ENCODE results near the gene ARHGEF12.
A peak's percentile ranks its signal among the peaks of the same experiment; 100 is the strongest.

Gene ARHGEF12

DNA sequence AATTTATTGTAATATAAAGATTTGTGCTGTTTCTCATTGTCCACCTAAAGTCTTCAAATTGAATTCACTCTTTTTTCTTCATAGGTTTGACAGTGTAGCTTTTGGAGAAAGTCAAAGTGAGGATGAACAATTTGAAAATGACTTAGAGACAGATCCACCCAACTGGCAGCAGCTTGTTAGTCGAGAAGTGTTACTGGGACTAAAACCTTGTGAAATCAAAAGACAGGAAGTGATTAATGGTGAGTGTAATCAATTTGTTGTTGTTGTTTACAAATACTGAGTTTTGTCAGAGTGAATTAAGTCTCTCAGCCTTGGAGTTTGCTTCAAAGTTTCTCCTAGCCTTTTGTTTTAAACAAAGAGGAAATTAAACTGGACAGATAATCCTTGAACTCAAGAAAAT, 121.8 kb downstream of the ARHGEF12 start:
- H3K27me3 ChIP-seq (ENCODE audit: control insufficient read depth, insufficient read depth, low read length) = no peaks in the 10 kb centered on the region
- no peak overlapping the region for H3K9ac ChIP-seq (ENCODE audit: low read length)
- no peaks in the 10 kb centered on the region for H3K4me1 ChIP-seq (ENCODE audit: control insufficient read depth, insufficient read depth, low read length)
- H3K9me3 ChIP-seq (ENCODE audit: control insufficient read depth, insufficient read depth, low read depth, low read length) = no peaks in the 10 kb centered on the region
- H3K4me3 ChIP-seq (ENCODE audit: low read depth, low read length) = no peak overlapping the region
- H3K36me3 ChIP-seq (ENCODE audit: control insufficient read depth, insufficient read depth, low read length) = peaks cover 88% of the 10 kb centered on the region
- peak overlapping the region; percentile 53; the same call in 1 of the 2 replicates for H3K27ac ChIP-seq (ENCODE audit: low read depth, low read length)

DNA sequence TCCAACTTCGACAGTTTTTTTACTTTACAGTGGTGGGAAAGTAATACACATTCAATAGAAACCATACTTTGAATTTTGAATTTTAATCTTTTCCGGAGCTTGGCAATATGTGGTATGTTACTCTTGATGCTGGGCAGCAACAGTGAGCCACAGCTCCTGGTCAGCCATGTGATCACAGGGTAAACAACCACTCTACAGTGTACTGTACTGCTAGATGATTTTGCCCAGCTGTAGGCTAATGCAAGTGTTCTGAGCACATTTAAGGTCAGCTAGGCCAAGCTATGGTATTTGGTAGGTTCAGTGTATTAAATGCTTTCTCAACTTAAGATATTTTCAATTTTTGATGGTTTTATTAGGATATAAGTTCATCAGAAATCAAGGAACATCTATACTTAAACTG, 126.6 kb downstream of the ARHGEF12 start:
- Histone ChIP-seq H3K36me3 (ENCODE audit: control insufficient read depth, insufficient read depth, low read length) (peaks cover 75% of the 10 kb centered on the region), H3K9ac (ENCODE audit: low read length) (no peak overlapping the region), H3K4me1 (ENCODE audit: control insufficient read depth, insufficient read depth, low read length) (no peaks in the 10 kb centered on the region), H3K27me3 (ENCODE audit: control insufficient read depth, insufficient read depth, low read length) (no peaks in the 10 kb centered on the region), H3K27ac (ENCODE audit: low read depth, low read length) (no peak overlapping the region), H3K4me3 (ENCODE audit: low read depth, low read length) (no peak overlapping the region), H3K9me3 (ENCODE audit: control insufficient read depth, insufficient read depth, low read depth, low read length) (no peaks in the 10 kb centered on the region)

DNA sequence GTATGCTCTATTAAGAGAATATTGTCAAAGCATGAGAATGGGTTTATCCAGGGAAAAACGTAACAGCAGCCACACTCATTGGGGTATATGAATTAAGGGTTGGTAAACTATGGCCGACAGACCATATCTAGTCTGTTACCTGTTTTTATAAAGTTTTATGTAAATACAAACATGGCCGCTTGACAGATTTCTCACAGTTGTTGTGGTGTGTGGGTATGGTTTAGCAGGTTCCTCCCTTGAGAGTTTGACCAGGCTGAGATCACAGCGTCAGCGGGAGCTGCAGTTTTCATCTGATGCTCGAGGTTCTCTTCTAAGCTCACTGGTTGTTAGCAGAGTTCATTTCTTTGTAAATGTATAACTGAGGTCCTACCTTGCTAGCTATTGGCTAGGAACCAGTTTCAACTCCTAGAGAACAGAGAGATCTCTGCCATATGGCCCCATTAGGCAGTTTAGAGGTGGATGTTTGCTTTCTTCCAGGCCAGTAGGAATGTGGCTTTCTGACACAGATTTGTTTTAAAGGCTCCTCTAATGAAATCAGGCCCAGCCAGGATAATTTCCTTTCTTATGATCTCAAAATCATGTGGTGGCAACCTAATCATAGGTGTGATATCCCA, 129.8 kb downstream of the ARHGEF12 start:
- Histone ChIP-seq H3K27me3 (ENCODE audit: control insufficient read depth, insufficient read depth, low read length) (no peaks in the 10 kb centered on the region), H3K9me3 (ENCODE audit: control insufficient read depth, insufficient read depth, low read depth, low read length) (no peaks in the 10 kb centered on the region), H3K4me3 (ENCODE audit: low read depth, low read length) (no peak overlapping the region), H3K36me3 (ENCODE audit: control insufficient read depth, insufficient read depth, low read length) (peaks cover 74% of the 10 kb centered on the region), H3K9ac (ENCODE audit: low read length) (no peak overlapping the region), H3K4me1 (ENCODE audit: control insufficient read depth, insufficient read depth, low read length) (no peaks in the 10 kb centered on the region), H3K27ac (ENCODE audit: low read depth, low read length) (no peak overlapping the region)

DNA sequence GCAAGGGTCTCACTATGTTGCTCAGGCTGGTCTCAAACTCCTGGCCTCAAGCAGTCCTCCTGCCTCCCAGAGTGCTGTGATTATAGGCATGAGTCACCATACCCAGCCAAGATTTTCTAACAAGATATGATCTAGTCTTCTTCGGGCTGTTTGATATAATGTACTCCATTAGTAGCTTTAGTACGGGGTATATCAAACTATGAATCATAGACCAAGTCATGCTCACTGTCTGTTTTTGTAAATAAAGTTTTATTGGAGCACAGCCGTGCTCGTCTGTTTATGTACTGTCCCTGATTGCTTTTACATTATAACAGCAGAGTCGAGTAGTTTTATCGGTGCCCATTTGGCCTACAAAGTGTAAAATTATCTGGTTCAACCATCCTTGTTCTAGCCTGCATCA, 131.4 kb downstream of the ARHGEF12 start:
- no peaks in the 10 kb centered on the region for H3K9me3 ChIP-seq (ENCODE audit: control insufficient read depth, insufficient read depth, low read depth, low read length)
- H3K27ac ChIP-seq (ENCODE audit: low read depth, low read length) = no peak overlapping the region
- H3K4me1 ChIP-seq (ENCODE audit: control insufficient read depth, insufficient read depth, low read length) = no peaks in the 10 kb centered on the region
- peaks cover 65% of the 10 kb centered on the region for H3K36me3 ChIP-seq (ENCODE audit: control insufficient read depth, insufficient read depth, low read length)
- no peak overlapping the region for H3K9ac ChIP-seq (ENCODE audit: low read length)
- no peaks in the 10 kb centered on the region for H3K27me3 ChIP-seq (ENCODE audit: control insufficient read depth, insufficient read depth, low read length)
- no peak overlapping the region for H3K4me3 ChIP-seq (ENCODE audit: low read depth, low read length)

DNA sequence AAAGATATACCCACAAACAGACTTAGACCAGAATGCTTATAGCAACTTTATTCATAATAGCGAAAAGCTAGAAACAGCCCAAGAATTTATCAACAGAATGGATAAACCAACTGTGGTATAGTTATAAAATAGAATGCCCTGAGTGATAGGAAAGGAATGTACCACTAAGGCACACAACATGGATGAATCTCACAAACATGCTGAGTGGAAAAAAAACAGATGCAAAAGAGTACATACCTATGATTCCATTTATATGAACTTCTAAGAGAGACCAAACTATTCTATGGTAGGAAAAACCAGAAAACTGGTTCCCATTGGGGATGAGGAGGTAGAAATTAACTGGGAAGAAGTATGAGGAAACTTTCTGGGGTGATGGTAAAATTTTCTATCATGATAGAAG, 134.9 kb downstream of the ARHGEF12 start:
- Histone ChIP-seq H3K4me3 (ENCODE audit: low read depth, low read length) (no peak overlapping the region), H3K36me3 (ENCODE audit: control insufficient read depth, insufficient read depth, low read length) (peaks cover 61% of the 10 kb centered on the region), H3K9ac (ENCODE audit: low read length) (no peak overlapping the region), H3K4me1 (ENCODE audit: control insufficient read depth, insufficient read depth, low read length) (no peaks in the 10 kb centered on the region), H3K9me3 (ENCODE audit: control insufficient read depth, insufficient read depth, low read depth, low read length) (no peaks in the 10 kb centered on the region), H3K27ac (ENCODE audit: low read depth, low read length) (no peak overlapping the region), H3K27me3 (ENCODE audit: control insufficient read depth, insufficient read depth, low read length) (no peaks in the 10 kb centered on the region)

DNA sequence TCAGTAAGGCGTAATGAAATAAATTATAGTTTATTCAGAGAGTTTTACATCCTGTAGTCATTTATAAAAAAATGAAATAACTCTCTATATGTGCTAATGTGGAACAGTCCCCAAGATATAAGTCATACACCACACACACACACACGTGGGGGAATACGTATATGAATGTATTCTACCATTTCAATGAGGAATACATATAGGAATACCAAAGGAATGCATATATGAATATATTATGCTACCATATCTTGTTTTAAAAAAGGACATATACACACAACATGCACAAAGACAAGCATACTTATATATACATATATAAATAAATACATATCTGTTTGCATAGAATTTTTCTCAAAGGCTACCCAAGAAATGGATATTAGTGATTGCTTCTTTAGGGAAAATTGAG, 135.8 kb downstream of the ARHGEF12 start:
- H3K27ac ChIP-seq (ENCODE audit: low read depth, low read length) = no peak overlapping the region
- H3K9ac ChIP-seq (ENCODE audit: low read length) = no peak overlapping the region
- H3K36me3 ChIP-seq (ENCODE audit: control insufficient read depth, insufficient read depth, low read length) = peaks cover 62% of the 10 kb centered on the region
- H3K4me1 ChIP-seq (ENCODE audit: control insufficient read depth, insufficient read depth, low read length) = no peaks in the 10 kb centered on the region
- H3K4me3 ChIP-seq (ENCODE audit: low read depth, low read length) = no peak overlapping the region
- H3K27me3 ChIP-seq (ENCODE audit: control insufficient read depth, insufficient read depth, low read length) = no peaks in the 10 kb centered on the region
- H3K9me3 ChIP-seq (ENCODE audit: control insufficient read depth, insufficient read depth, low read depth, low read length) = no peaks in the 10 kb centered on the region

DNA sequence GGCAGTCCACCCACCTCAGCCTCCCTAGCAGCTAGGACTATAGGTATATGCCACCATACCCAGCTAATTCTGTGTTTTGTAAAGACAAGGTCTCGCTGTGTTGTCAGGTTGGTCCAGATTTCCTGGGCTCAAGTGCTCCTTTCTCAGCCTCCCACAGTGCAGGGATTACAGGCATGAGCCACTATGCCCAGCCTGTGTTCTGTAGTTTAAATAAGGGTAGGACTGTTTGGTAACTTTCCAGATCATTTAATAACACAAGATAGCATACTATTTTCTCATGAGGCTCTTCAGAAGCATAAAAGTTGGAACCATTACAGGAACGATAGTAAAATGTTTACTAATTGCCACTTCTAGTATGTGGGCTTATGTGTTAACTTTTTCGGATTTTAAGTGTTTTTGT, 137.3 kb downstream of the ARHGEF12 start:
- Histone ChIP-seq H3K36me3 (ENCODE audit: control insufficient read depth, insufficient read depth, low read length) (peaks cover 65% of the 10 kb centered on the region), H3K27ac (ENCODE audit: low read depth, low read length) (no peak overlapping the region), H3K4me1 (ENCODE audit: control insufficient read depth, insufficient read depth, low read length) (no peaks in the 10 kb centered on the region), H3K4me3 (ENCODE audit: low read depth, low read length) (no peak overlapping the region), H3K27me3 (ENCODE audit: control insufficient read depth, insufficient read depth, low read length) (no peaks in the 10 kb centered on the region), H3K9ac (ENCODE audit: low read length) (no peak overlapping the region), H3K9me3 (ENCODE audit: control insufficient read depth, insufficient read depth, low read depth, low read length) (no peaks in the 10 kb centered on the region)

DNA sequence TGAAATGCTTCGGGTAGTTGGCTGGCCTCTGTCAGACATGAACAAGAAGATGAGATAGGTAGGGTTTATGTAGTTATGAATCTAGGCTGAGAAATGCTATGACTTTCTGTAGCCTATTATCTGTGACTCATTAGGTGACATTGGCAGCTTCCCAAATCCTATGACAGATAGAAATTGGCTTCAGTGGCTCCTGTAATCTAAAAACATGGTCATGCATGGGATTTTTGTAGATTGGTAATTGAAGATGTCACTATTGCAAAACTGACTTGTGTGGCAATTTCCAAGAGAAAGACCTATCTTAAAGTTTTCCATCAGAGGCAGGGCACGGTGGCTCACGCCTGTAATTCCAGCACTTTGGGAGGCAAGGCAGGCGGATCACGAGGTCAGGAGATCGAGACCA, 145.9 kb downstream of the ARHGEF12 start:
- Histone ChIP-seq H3K4me1 (ENCODE audit: control insufficient read depth, insufficient read depth, low read length) (no peaks in the 10 kb centered on the region), H3K4me3 (ENCODE audit: low read depth, low read length) (no peak overlapping the region), H3K27ac (ENCODE audit: low read depth, low read length) (no peak overlapping the region), H3K27me3 (ENCODE audit: control insufficient read depth, insufficient read depth, low read length) (no peaks in the 10 kb centered on the region), H3K9me3 (ENCODE audit: control insufficient read depth, insufficient read depth, low read depth, low read length) (no peaks in the 10 kb centered on the region), H3K9ac (ENCODE audit: low read length) (no peak overlapping the region), H3K36me3 (ENCODE audit: control insufficient read depth, insufficient read depth, low read length) (peaks cover 71% of the 10 kb centered on the region)

DNA sequence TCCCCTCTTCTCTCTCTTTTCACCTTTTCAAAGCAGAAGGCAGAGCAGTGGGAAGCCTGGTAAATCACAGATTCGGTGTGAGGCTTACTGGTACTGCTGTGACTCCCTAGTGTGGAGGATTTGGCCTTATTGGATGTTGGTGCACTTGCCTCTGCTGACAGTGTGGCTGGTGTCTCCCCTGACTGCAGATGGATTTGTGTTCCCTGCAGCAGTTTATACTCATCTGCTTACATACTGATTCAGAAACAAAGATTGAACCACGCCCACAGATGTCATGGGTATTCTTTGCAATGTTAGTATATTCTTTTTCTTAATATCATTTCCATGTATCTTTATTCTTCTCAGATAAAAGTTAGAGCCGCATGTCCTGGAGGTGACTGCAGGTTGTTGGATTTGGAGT, 148.5 kb downstream of the ARHGEF12 start:
- no peak overlapping the region for H3K4me3 ChIP-seq (ENCODE audit: low read depth, low read length)
- H3K27me3 ChIP-seq (ENCODE audit: control insufficient read depth, insufficient read depth, low read length) = no peaks in the 10 kb centered on the region

DNA sequence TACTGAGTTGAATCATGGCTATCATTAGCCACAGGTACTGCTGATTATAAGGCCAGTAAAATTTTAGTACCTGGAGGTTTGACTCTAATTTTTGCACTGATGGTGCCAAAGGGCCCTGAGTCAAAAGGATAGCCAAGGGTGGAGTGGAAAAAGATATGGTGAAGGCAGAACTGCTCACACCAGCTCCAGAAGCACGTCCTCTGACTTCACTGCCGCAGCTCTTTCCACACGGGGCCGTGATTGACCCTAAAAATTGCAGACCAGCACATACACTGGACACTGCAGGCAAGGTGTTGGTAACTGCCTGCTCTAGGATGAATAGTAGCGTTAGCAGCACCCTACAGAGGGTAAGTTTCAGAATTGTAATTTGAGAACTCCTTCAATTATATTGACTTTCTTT, 149.9 kb downstream of the ARHGEF12 start:
- no peak overlapping the region for H3K4me3 ChIP-seq (ENCODE audit: low read depth, low read length)
- H3K4me1 ChIP-seq (ENCODE audit: control insufficient read depth, insufficient read depth, low read length) = no peaks in the 10 kb centered on the region
- H3K27ac ChIP-seq (ENCODE audit: low read depth, low read length) = no peak overlapping the region
- peaks cover 35% of the 10 kb centered on the region for H3K36me3 ChIP-seq (ENCODE audit: control insufficient read depth, insufficient read depth, low read length)
- H3K27me3 ChIP-seq (ENCODE audit: control insufficient read depth, insufficient read depth, low read length) = no peaks in the 10 kb centered on the region
- no peaks in the 10 kb centered on the region for H3K9me3 ChIP-seq (ENCODE audit: control insufficient read depth, insufficient read depth, low read depth, low read length)
- H3K9ac ChIP-seq (ENCODE audit: low read length) = no peak overlapping the region

More for the DNA sequence above, 148.5 kb downstream of the ARHGEF12 start:
- Histone ChIP-seq H3K27ac (ENCODE audit: low read depth, low read length) (no peak overlapping the region), H3K9ac (ENCODE audit: low read length) (no peak overlapping the region), H3K36me3 (ENCODE audit: control insufficient read depth, insufficient read depth, low read length) (peaks cover 49% of the 10 kb centered on the region), H3K9me3 (ENCODE audit: control insufficient read depth, insufficient read depth, low read depth, low read length) (no peaks in the 10 kb centered on the region), H3K4me1 (ENCODE audit: control insufficient read depth, insufficient read depth, low read length) (no peaks in the 10 kb centered on the region)

DNA sequence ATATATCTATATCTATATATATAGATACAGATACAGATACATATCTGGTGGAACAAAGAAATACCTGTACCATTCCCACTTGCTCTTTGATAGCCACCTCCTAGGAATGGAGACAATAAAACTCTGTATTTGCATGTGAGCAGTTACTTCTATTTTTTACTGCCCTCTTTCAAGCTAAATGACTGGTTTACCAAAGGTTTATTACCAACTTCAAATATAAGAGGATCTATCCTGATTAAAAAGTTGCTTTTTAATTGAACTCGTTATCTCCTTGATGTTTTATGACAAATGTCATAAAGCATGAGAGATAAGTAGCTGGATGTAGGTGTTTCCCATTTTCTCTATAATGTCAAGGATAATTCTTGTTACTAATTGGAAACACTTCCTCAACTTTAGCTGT, 153.6 kb downstream of the ARHGEF12 start:
- Histone ChIP-seq H3K4me3 (ENCODE audit: low read depth, low read length) (no peak overlapping the region), H3K9ac (ENCODE audit: low read length) (no peak overlapping the region), H3K27me3 (ENCODE audit: control insufficient read depth, insufficient read depth, low read length) (no peaks in the 10 kb centered on the region), H3K4me1 (ENCODE audit: control insufficient read depth, insufficient read depth, low read length) (peaks cover 5% of the 10 kb centered on the region; the same call in 1 of the 2 replicates), H3K36me3 (ENCODE audit: control insufficient read depth, insufficient read depth, low read length) (peaks cover 13% of the 10 kb centered on the region), H3K9me3 (ENCODE audit: control insufficient read depth, insufficient read depth, low read depth, low read length) (no peaks in the 10 kb centered on the region), H3K27ac (ENCODE audit: low read depth, low read length) (no peak overlapping the region)

DNA sequence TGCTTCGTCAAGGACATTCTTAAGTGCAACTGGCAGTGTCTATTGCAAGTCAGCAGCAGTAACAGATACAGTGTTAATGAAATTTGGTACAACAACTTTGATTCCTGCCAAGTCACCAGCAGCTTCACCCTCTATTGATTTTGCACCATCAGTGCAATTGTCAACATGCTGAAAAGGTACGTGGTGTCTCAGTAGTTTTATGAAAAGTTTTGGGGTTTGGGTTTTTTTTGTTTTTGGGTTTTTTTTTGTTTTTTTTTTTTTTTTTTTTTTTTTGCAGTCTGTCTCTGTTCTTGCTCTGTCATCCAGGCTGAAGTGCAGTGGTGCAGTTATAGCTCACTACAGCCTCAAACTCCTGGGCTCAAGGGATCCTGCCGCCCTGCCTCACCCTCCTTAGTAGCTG, 156.3 kb downstream of the ARHGEF12 start:
- Histone ChIP-seq H3K4me1 (ENCODE audit: control insufficient read depth, insufficient read depth, low read length) (peaks cover 13% of the 10 kb centered on the region), H3K9me3 (ENCODE audit: control insufficient read depth, insufficient read depth, low read depth, low read length) (no peaks in the 10 kb centered on the region), H3K4me3 (ENCODE audit: low read depth, low read length) (no peak overlapping the region), H3K36me3 (ENCODE audit: control insufficient read depth, insufficient read depth, low read length) (no peaks in the 10 kb centered on the region), H3K27ac (ENCODE audit: low read depth, low read length) (no peak overlapping the region), H3K9ac (ENCODE audit: low read length) (no peak overlapping the region), H3K27me3 (ENCODE audit: control insufficient read depth, insufficient read depth, low read length) (no peaks in the 10 kb centered on the region)
